ENCODE data around the gene FAM174C. TPM values are rescaled to one million over a fixed set of nuclear protein-coding genes. Genes with fewer than 3 reads are reported as not detected.
A peak's percentile ranks its signal among the peaks of the same experiment; 100 is the strongest.

Gene FAM174C
- total and polyA plus RNA-seq, 2 donors (not counting 3 experiments of a cell fraction or from before 2014, with no cell fraction given), result 46.7 to 83.9 TPM

DNA sequence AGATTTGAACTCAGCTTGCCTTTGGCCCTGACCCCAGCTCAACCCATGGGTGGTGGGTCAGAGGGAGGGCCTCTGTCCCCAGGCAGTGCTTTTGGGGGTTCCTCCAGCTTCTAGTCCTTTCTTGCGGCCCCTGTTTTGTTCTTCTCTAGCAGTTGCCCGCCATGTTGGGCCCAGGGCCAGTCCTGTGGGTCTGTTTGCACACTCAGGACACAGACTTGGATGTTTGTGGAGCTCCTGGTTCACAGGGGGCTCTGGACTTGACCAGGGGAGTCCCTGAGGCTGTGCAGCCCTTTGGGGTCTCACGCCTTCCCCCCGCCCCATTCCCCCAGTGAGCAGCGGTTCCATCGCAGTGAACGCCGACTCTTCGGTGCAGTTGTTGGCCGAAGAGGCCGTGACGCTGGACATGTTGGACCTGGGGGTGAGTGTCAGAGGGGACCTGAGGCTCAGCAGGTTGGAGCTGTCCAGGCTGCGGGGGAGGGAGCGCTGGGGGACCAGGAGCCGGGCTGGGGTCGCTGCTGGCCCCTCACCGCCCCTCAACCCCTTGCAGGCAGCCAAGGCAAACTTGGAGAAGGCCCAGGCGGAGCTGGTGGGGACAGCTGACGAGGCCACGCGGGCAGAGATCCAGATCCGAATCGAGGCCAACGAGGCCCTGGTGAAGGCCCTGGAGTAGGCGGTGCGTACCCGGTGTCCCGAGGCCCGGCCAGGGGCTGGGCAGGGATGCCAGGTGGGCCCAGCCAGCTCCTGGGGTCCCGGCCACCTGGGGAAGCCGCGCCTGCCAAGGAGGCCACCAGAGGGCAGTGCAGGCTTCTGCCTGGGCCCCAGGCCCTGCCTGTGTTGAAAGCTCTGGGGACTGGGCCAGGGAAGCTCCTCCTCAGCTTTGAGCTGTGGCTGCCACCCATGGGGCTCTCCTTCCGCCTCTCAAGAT, 31.3 kb upstream of the FAM174C start:
- intact Hi-C loops (cut with micrococcal nuclease) (loop anchor here (1.0 to 10.0 kb wide), 4 partner anchors 22 to 449 kb away; partner anchors contain the start of gene PTBP1), dilution Hi-C loops (cut with MboI; ENCODE audit: extremely low pct_ligation_motif_present, low sequenced_read_pairs) (no loop called here)
- H3K9me3 ChIP-seq (replicated peaks; ENCODE audit: control insufficient read depth, insufficient read depth, low read length), result no peaks in the 10 kb centered on the region
- no peaks in the 10 kb centered on the region for H3K9me1 ChIP-seq (replicated peaks; ENCODE audit: control insufficient read depth, extremely low read depth, insufficient read depth, low read length)
- FAIRE-seq (peak; percentile 86), DNase-seq (ENCODE audit: low read depth, low spot score) (peak; percentile 65)
- no peaks in the 10 kb centered on the region for H3K27me3 ChIP-seq (ENCODE audit: control insufficient read depth in 2 of 2, insufficient read depth in 2 of 2, low read length in 2 of 2)
- no TSS peak for BruUV-seq (replicated peaks)
- no peak overlapping the region for H3K27ac ChIP-seq (ENCODE audit: insufficient read depth, low read depth, low read length)
- ChIA-PET CTCF (interaction anchor here (0.6 to 7.3 kb wide), 33 partner anchors 9 to 260 kb away, joined by 3 to 1001 read pairs (median 5); partner anchors contain the start of genes ARHGAP45, CIRBP, CNN2 and FAM174C), POLR2A (interaction anchor here (0.8 to 4.9 kb wide), 5 partner anchors 9 to 31 kb away, joined by 4 to 87 read pairs (median 8); partner anchors contain the start of genes CIRBP and FAM174C)
- TF ChIP-seq CTCF (IDR thresholded peaks at IDR 0.05; ENCODE audit: extremely low read depth in 1 of 2, insufficient read depth in 1 of 2, low read depth in 1 of 2, low read length in 2 of 2), result peak; percentile 97 to 99
- no peak for TF ChIP-seq MYC (IDR thresholded peaks at IDR 0.05; ENCODE audit: low read depth, low read length)
- H3K4me1 ChIP-seq (ENCODE audit: control insufficient read depth, extremely low read depth, insufficient read depth, low read length), result peaks cover 21% of the 10 kb centered on the region
- H4K20me1 ChIP-seq (replicated peaks; ENCODE audit: control insufficient read depth, extremely low read depth, insufficient read depth, low read length), result no peaks in the 10 kb centered on the region
- no peak overlapping the region for H2AFZ ChIP-seq (ENCODE audit: low read depth, low read length)
- H3K79me2 ChIP-seq (ENCODE audit: control insufficient read depth, insufficient read depth, low read length), result peaks cover 18% of the 10 kb centered on the region
- H3K36me3 ChIP-seq (ENCODE audit: control insufficient read depth in 2 of 2, extremely low read depth in 1 of 2, insufficient read depth in 2 of 2, low read length in 2 of 2), result no peaks in the 10 kb centered on the region
- H3K4me3 ChIP-seq (replicated peaks in 1 of 3; ENCODE audit: insufficient read depth in 1 of 3, low read depth in 1 of 3, low read length in 3 of 3), result no peak overlapping the region
- no peak overlapping the region for H3K4me2 ChIP-seq (ENCODE audit: insufficient read depth, low read length)
- no peak overlapping the region for H3K9ac ChIP-seq (replicated peaks; ENCODE audit: extremely low read depth, insufficient read depth, low read length)
